C4-2B (cell line): ENCODE results near the gene ACOT11.

Source experiments
- CTCF ChIP-seq: fragments of 450-650 bp; conservative IDR thresholded peaks from 2 replicates; pipeline ENCODE4 v1.5.1; 2017; ENCODE audit warnings: mild to moderate bottlenecking
- ZFX ChIP-seq: fragments of 450-650 bp; IDR thresholded peaks from 2 replicates; pipeline ENCODE4 v1.6.1; 2017

GRCh38 chr1:54594463-54594862 is 46.4 kb downstream of the ACOT11 start:
- TF ChIP-seq CTCF (no peak), ZFX (no peak)
